ACC112 (cell line): ENCODE results near the gene DFFB.

ENCODE experiments used
- H2AFZ ChIP-seq: fragments of 200-600 bp; sonication (generic); one replicate; pipeline ENCODE4 v1.6.0; 2017; ENCODE audit warnings: antibody characterized with exemption, low read length; ENCODE audit not compliant: unreplicated experiment
- H3K27ac ChIP-seq: fragments of 200-600 bp; sonication (generic); 2 replicates; pipeline ENCODE4 v1.5.1; 2014; ENCODE audit warnings: low read depth, mild to moderate bottlenecking, antibody characterized with exemption, low read length, moderate library complexity
- H3K27me3 ChIP-seq: fragments of 200-600 bp; sonication (generic); 2 replicates; pipeline ENCODE4 v1.6.1; 2014; ENCODE audit warnings: mild to moderate bottlenecking, antibody characterized with exemption, low read length, moderate library complexity, mixed read lengths; ENCODE audit not compliant: insufficient read depth
- H3K36me3 ChIP-seq: fragments of 200-600 bp; sonication (generic); 2 replicates; pipeline ENCODE4 v1.6.1; 2016; ENCODE audit warnings: mild to moderate bottlenecking, antibody characterized with exemption, low read length, moderate library complexity, mixed read lengths; ENCODE audit not compliant: insufficient read depth
- H3K4me1 ChIP-seq: fragments of 200-600 bp; sonication (generic); one replicate; pipeline ENCODE4 v1.6.1; 2016; ENCODE audit warnings: low read length, mixed read lengths; ENCODE audit not compliant: insufficient read depth, unreplicated experiment, control insufficient read depth
- H3K4me3 ChIP-seq: fragments of 200-600 bp; sonication (generic); 2 replicates; pipeline ENCODE4 v1.5.1; 2014; ENCODE audit warnings: mild to moderate bottlenecking, low read depth, low read length
- H3K79me2 ChIP-seq: fragments of 200-600 bp; sonication (generic); one replicate; pipeline ENCODE4 v1.6.0; 2016; ENCODE audit warnings: low read length; ENCODE audit not compliant: control insufficient read depth, unreplicated experiment, insufficient read depth

The DFFB gene

DNA sequence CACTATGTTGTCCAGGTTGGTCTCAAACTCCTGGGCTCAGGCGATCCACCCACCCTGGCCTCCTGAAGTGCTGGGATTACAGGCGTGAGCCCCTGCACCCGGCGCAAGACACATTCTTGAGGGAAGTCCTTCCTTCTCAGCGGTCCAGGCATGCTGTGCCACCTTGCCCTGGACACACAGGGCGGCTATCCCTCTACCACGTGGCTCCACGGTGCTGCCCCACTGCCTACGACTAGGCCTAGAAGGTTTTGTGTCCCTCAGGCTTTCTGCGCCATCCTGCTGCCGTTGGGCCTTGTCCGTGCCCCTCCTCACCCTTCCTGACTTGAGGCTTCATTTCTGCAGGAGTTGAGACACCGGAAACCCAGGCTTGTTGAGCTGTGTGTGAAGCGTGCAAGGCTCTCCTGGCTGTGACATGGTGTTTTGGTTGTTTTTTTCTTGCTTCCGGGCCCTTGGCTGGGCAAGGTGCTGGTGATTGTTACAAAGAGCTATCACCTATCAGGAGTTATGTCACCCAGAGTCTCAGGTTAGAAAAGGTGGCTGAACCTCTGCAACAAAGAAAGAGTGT, 28.9 kb downstream of the DFFB start:
- H3K4me3 ChIP-seq: no peak overlapping the region
- peaks cover 4% of the 10 kb centered on the region for H3K79me2 ChIP-seq
- peaks cover 8% of the 10 kb centered on the region for H3K36me3 ChIP-seq
- H3K27me3 ChIP-seq: no peaks in the 10 kb centered on the region
- H2AFZ ChIP-seq: no peak overlapping the region
- no peak overlapping the region for H3K27ac ChIP-seq
- no peaks in the 10 kb centered on the region for H3K4me1 ChIP-seq

DNA sequence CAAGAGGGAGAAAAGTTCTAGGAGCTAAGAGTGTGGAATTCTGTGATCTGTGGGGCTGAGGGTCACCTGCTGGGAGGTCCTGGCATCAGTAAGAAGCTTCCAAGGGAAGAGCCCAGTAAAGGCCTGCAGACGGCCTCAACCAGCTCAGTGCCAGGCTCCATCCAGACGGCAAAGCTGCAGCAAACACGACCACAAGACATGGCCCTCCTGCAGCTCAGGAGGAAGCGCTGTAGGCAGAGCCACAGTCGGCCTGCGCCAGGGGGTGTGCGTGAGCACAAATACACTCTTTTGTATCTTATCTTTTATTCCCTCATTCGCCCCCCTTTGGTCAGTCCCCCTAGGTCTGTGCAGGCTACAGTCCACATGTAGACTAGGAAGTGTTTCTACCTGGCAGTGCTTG, 29.4 kb downstream of the DFFB start:
- Histone ChIP-seq H2AFZ (no peak overlapping the region), H3K4me3 (no peak overlapping the region), H3K36me3 (peaks cover 8% of the 10 kb centered on the region), H3K27ac (no peak overlapping the region), H3K79me2 (peaks cover 4% of the 10 kb centered on the region), H3K27me3 (no peaks in the 10 kb centered on the region), H3K4me1 (no peaks in the 10 kb centered on the region)

DNA sequence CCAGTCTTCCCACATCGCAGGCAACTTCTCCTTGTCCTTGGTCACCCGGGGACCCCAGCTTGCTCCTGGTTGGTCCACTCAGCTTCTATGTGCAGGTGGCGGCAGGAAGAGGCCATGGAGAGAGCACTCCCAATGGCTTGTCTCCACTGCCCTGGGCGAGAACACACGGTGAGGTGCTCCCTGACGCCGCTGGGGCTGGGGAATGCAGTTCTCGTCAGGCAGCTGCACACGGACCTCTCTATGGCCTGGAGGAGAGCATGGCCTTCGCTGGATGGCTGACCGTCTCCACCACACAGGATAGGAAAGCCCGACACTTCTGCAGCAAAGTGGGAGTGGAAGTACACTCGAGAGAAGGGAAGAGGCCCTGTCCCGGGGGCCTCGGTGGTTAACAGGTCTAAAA, 31.0 kb downstream of the DFFB start:
- Histone ChIP-seq H3K36me3 (peaks cover 8% of the 10 kb centered on the region), H2AFZ (no peak overlapping the region), H3K27ac (no peak overlapping the region), H3K79me2 (peaks cover 10% of the 10 kb centered on the region), H3K27me3 (no peaks in the 10 kb centered on the region), H3K4me1 (no peaks in the 10 kb centered on the region), H3K4me3 (no peak overlapping the region)

DNA sequence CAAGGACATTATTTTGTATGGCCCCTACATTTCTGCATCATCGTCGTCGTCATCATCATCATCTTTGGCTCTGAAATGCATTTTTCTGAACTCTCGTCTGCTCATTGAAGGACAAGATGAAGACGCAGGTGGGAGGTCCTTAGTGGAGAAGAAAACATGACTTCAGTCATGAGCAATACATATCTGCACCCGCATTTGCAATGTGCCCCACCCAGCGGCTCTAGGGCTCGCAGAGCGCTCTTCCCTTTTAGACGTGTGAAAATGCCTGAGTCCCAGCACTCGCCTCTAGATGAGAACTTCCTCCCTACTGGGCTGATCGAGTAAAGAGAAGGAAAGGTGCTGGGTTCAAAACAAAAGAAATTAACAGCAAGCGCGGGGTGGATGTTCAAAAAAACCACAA, 32.7 kb downstream of the DFFB start:
- Histone ChIP-seq H2AFZ (no peak overlapping the region), H3K4me1 (no peaks in the 10 kb centered on the region), H3K36me3 (peaks cover 8% of the 10 kb centered on the region), H3K79me2 (peaks cover 21% of the 10 kb centered on the region), H3K27ac (no peak overlapping the region), H3K27me3 (no peaks in the 10 kb centered on the region), H3K4me3 (no peak overlapping the region)

DNA sequence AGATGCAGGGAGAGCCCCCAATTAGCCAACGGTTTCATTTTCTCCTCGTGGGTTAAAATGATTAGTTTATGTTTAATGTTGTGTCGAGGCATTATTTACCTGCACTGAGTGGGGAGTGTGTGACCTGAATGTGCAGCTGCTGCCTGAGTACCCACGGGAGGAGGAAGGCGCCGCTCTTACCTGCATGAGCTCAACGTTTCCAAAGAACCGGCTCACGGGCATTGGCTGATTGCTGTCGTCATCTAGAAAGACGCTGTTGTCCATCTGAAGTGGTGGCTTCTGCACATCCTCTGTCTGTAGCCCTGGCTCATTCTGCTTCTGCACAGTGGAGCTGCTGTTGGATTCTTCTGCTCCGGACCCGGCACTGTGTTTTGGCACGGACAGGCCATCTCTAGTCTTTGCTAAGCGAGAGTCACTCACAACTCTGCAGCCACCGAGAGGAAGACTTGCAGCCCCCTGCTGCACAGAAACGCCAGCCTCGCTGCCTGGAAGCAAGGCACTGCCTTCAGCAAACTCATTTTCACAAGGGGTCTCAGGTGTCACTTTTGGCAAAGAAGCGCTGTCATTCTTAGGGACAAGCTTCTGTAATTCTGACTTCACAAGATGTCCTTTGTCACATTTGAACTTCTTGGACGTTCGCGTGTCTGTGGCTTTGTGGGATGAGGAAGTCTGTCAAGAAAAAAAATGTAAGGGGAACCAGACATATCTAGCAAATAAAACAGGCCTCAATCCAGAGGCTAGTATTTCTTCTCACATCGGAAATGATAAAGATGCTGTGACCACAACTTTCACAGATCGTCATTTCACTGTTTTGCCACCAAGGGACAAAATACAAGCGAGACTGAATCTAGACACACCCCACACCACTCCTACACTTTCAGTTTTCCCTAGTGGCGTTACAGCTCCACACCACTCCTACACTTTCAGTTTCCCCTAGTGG, 33.4 kb downstream of the DFFB start:
- Histone ChIP-seq H3K36me3 (peaks cover 8% of the 10 kb centered on the region), H3K4me3 (no peak overlapping the region), H2AFZ (no peak overlapping the region), H3K79me2 (peaks cover 28% of the 10 kb centered on the region), H3K4me1 (no peaks in the 10 kb centered on the region), H3K27me3 (no peaks in the 10 kb centered on the region), H3K27ac (no peak overlapping the region)

DNA sequence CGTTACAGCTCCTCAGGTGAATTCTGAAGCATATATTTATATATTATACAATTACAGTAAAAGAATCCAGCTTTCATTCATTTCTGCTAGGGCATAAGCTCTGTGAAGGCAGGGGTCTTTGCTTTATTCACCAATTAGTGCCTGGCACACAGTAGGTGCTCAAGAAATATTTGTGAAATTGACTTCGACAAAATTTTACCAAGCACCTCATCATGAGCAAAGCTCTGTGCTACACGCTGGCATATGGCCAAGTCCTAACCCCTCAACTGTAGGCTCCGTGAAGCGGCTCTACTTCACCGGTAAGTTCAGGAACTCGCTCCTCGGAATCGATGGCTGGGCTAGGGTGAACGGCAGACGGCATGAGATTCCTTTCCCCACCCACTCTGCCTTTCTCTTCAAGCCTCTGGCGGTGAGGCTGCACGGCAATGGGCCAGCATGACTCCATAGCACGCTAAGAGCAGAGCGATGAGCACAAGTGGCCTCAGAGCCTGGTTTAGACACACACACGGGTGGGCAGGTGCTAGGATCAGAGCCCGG, 34.1 kb downstream of the DFFB start:
- H3K27me3 ChIP-seq: no peaks in the 10 kb centered on the region
- peaks cover 8% of the 10 kb centered on the region for H3K36me3 ChIP-seq
- H3K4me1 ChIP-seq: no peaks in the 10 kb centered on the region
- no peak overlapping the region for H3K27ac ChIP-seq
- no peak overlapping the region for H2AFZ ChIP-seq
- H3K4me3 ChIP-seq: no peak overlapping the region
- H3K79me2 ChIP-seq: peaks cover 35% of the 10 kb centered on the region

DNA sequence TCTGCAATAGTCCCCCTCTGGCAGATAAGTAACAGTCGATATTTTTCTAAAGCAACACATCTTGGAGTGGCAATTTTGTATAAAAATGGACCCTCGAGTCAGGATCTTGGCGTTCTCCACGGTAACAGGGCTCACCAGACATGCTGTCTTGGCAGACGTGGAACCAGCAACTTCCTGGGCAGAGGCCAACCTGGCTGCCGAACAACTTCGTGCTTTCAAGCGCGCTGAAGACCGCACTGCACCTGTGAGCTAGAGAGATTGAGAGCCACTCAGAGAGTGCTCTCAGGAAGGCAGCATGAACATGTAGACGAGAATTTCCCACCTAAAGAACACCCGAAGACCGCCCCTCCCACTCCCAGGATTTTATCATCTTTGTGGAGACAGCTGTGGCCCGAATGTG, 35.5 kb downstream of the DFFB start:
- Histone ChIP-seq H3K79me2 (peaks cover 49% of the 10 kb centered on the region), H3K4me1 (no peaks in the 10 kb centered on the region), H3K36me3 (peaks cover 8% of the 10 kb centered on the region)

DNA sequence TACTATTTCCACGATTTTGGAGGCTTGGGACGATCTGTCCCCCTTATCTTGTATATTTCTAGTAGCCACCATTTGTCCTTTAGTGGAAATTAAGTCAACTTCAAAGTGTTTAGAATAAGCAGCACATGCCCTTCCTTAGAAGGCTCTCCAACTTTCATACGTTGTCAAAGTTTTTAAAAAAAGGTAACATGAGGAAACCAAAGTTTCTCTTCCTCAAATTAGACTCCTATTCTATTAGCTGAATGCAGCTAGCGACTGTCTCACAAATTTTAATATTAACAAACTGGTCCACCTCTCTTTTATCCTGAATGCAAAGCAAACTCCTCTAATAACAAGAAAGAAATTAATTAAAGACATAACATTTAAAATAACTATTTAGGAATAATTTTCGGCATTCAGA, 35.9 kb downstream of the DFFB start:
- Histone ChIP-seq H3K27me3 (no peaks in the 10 kb centered on the region), H3K4me3 (no peak overlapping the region), H3K79me2 (peaks cover 53% of the 10 kb centered on the region), H3K4me1 (no peaks in the 10 kb centered on the region), H3K36me3 (peaks cover 8% of the 10 kb centered on the region), H2AFZ (no peak overlapping the region), H3K27ac (no peak overlapping the region)

More for the DNA sequence above, 35.5 kb downstream of the DFFB start:
- H3K27ac ChIP-seq: no peak overlapping the region
- H3K4me3 ChIP-seq: no peak overlapping the region
- no peaks in the 10 kb centered on the region for H3K27me3 ChIP-seq
- H2AFZ ChIP-seq: no peak overlapping the region

DNA sequence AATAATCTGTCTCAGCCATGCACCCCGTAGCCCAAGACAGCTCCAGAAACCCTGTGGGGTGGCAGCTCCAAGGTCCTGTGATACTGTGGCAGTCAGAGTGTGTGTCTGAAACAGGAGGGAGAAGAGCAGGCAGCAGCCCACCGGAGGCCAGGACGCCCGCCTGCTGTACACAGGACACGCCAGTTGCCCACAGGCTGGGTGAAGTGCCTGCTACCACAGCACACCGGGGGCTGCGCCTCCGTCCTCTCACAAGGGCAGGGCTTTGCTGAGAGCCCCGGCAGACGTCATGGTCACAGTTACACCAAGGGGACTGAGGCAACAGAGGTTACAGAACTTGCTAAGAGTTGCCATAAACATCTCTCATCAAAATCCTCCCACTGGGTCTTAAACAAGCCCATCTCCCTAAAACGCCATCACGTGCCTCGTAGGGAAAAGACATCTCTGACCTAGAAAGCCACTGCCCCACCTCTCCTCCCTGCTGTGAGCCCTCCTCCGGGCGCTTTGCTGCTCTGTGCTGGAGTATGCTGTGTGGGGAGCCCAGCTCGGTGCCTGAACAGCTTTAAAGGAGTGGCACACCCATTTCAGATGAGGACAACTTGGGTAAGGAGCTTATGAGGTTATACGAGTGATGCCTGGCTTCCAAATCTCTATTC, 37.5 kb downstream of the DFFB start:
- H3K27ac ChIP-seq: no peak overlapping the region
- no peaks in the 10 kb centered on the region for H3K27me3 ChIP-seq
- peaks cover 69% of the 10 kb centered on the region for H3K79me2 ChIP-seq
- no peak overlapping the region for H3K4me3 ChIP-seq
- peaks cover 8% of the 10 kb centered on the region for H3K4me1 ChIP-seq
- H2AFZ ChIP-seq: no peak overlapping the region
- H3K36me3 ChIP-seq: peaks cover 3% of the 10 kb centered on the region; the same call in 1 of the 2 replicates

DNA sequence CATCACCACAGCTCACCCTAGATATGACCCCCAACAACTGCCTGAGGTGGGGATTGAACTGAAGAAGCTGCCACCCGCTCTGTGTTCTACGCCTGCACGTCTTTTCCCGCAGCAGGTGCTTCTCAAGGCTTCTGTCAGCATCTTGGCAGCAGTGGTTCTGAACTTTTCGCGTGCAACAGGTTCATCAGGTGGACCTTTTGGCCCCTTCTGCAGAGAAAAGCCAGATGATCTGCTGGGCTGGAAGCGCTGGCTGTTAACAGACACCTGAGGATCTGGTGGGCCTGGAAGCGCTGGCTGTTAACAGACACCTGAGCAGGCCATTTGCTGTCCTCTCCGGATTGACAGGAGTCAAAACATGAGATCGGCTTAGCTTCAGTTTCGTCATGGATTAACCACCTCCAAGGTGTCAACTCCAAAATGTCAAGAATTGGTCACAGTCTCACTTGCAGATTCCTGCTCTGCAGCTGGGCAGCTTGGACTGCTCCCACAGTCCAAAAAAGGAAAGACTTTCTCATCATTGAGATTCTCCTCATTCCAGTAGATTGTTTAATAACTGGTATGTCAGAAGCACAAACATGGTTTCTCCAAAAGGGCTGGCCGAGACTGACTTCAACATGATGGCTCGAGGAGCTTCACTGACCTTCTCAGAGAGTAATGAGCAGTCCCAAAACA, 38.1 kb downstream of the DFFB start:
- H3K27ac ChIP-seq: no peak overlapping the region
- H3K79me2 ChIP-seq: peaks cover 72% of the 10 kb centered on the region
- no peaks in the 10 kb centered on the region for H3K27me3 ChIP-seq
- no peak overlapping the region for H2AFZ ChIP-seq
- no peak overlapping the region for H3K4me3 ChIP-seq
- H3K36me3 ChIP-seq: peaks cover 2% of the 10 kb centered on the region; the same call in 1 of the 2 replicates
- H3K4me1 ChIP-seq: peaks cover 8% of the 10 kb centered on the region
